HEK293T (cell line): ENCODE measurements around the gene LRRC4B.

Experiments used
- CTCF ChIA-PET: fragments of 350-600 bp; formaldehyde crosslinking; extraction: SDS; loops from one replicate; lab custom pipeline; 2021; ENCODE audit warnings: antibody characterized with exemption, inconsistent platforms; lab: Yijun Ruan, JAX
- POLR2A ChIA-PET: fragments of 350-600 bp; formaldehyde crosslinking; extraction: SDS; loops from one replicate; lab custom pipeline; 2020; ENCODE audit warnings: antibody characterized with exemption, inconsistent platforms; lab: Yijun Ruan, JAX
- DNase-seq: peaks from one replicate; pipeline ENCODE4 v3.0.0; 2012; ENCODE audit warnings: mixed read lengths; ENCODE audit errors: extremely low spot score
- ARNT ChIP-seq: fragments of 450-650 bp; IDR thresholded peaks from 2 replicates; pipeline ENCODE4 v1.6.1; 2017; ENCODE audit warnings: mild to moderate bottlenecking
- BHLHE40 ChIP-seq: fragments of 450-650 bp; IDR thresholded peaks from 2 replicates; pipeline ENCODE4 v1.6.1; 2016; ENCODE audit warnings: mild to moderate bottlenecking, moderate library complexity, borderline replicate concordance
- CTBP1 ChIP-seq: fragments of 450-650 bp; IDR thresholded peaks from 2 replicates; pipeline ENCODE4 v1.6.1; 2016; ENCODE audit warnings: borderline replicate concordance
- ELF4 ChIP-seq: fragments of 450-650 bp; IDR thresholded peaks from 2 replicates; pipeline ENCODE4 v1.6.1; 2017; ENCODE audit warnings: antibody characterized with exemption
- FOXA1 ChIP-seq: fragments of 450-650 bp; IDR thresholded peaks from 2 replicates; pipeline ENCODE4 v1.6.1; 2016; ENCODE audit warnings: mild to moderate bottlenecking
- FOXK2 ChIP-seq: fragments of 450-650 bp; IDR thresholded peaks from 2 replicates; pipeline ENCODE4 v1.6.1; 2016; ENCODE audit warnings: mild to moderate bottlenecking
- FOXM1 ChIP-seq: fragments of 450-650 bp; IDR thresholded peaks from 2 replicates; pipeline ENCODE4 v1.6.1; 2017; ENCODE audit warnings: mild to moderate bottlenecking, borderline replicate concordance
- HDGF ChIP-seq: fragments of 450-650 bp; IDR thresholded peaks from 2 replicates; pipeline ENCODE4 v1.6.1; 2017; ENCODE audit warnings: antibody characterized with exemption, borderline replicate concordance
- L3MBTL2 ChIP-seq: fragments of 450-650 bp; conservative IDR thresholded peaks from 2 replicates; pipeline ENCODE4 v1.6.1; 2016; ENCODE audit warnings: mild to moderate bottlenecking
- LEF1 ChIP-seq: fragments of 450-650 bp; IDR thresholded peaks from 2 replicates; pipeline ENCODE4 v1.6.1; 2017; ENCODE audit warnings: mild to moderate bottlenecking, borderline replicate concordance
- NFRKB ChIP-seq: fragments of 450-650 bp; IDR thresholded peaks from 2 replicates; pipeline ENCODE4 v1.6.1; 2016; ENCODE audit warnings: mild to moderate bottlenecking, moderate library complexity
- SP1 ChIP-seq: fragments of 450-650 bp; IDR thresholded peaks from 2 replicates; pipeline ENCODE4 v1.6.1; 2017
- SUZ12 ChIP-seq: fragments of 450-650 bp; IDR thresholded peaks from 2 replicates; pipeline ENCODE4 v1.6.1; 2016; ENCODE audit warnings: mild to moderate bottlenecking
- TARDBP ChIP-seq: fragments of 450-650 bp; IDR thresholded peaks from 2 replicates; pipeline ENCODE4 v1.6.1; 2016
- ZNF384 ChIP-seq: fragments of 450-650 bp; IDR thresholded peaks from 2 replicates; pipeline ENCODE4 v1.6.1; 2016
- TF ChIP-seq, protein P1 (sequence below): fragments of 450-650 bp; IDR thresholded peaks from 2 replicates; pipeline ENCODE4 v1.6.1; 2016

LRRC4B gene

GRCh38 chr19:50559636-50560035, 8.6 kb downstream of the LRRC4B start:
- ChIA-PET CTCF (interaction anchor here (1.6 kb wide), 1 partner anchor 165 kb away, joined by 4 read pairs; no protein-coding TSS in a partner anchor), POLR2A (no interaction called here)
- no peak for DNase-seq
- TF ChIP-seq, protein P1, sequence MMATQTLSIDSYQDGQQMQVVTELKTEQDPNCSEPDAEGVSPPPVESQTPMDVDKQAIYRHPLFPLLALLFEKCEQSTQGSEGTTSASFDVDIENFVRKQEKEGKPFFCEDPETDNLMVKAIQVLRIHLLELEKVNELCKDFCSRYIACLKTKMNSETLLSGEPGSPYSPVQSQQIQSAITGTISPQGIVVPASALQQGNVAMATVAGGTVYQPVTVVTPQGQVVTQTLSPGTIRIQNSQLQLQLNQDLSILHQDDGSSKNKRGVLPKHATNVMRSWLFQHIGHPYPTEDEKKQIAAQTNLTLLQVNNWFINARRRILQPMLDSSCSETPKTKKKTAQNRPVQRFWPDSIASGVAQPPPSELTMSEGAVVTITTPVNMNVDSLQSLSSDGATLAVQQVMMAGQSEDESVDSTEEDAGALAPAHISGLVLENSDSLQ, result no peak
- TF ChIP-seq FOXM1, result no peak
- TF ChIP-seq CTBP1, result no peak
- TF ChIP-seq FOXA1, result no peak
- no peak for TF ChIP-seq ARNT
- TF ChIP-seq L3MBTL2, result no peak
- no peak for TF ChIP-seq SP1
- TF ChIP-seq SUZ12, result no peak
- TF ChIP-seq TARDBP, result no peak

- CTCF ChIA-PET, result interaction anchor here (4.5 kb wide), 1 partner anchor 21 kb away, joined by 27 read pairs; no protein-coding TSS in a partner anchor
- POLR2A ChIA-PET, result no interaction called here
- no peak for DNase-seq
- TF ChIP-seq SP1, result no peak
- TF ChIP-seq HDGF, result no peak
These were observed 9.8 kb downstream of the LRRC4B start for GRCh38 chr19:50558449-50558848.

- DNase-seq, result no peak
- ChIA-PET CTCF (interaction anchor here (4.5 kb wide), 1 partner anchor 21 kb away, joined by 27 read pairs; no protein-coding TSS in a partner anchor), POLR2A (no interaction called here)
- no peak for TF ChIP-seq FOXM1
- TF ChIP-seq NFRKB, result no peak
- TF ChIP-seq TARDBP, result no peak
- no peak for TF ChIP-seq SUZ12
- TF ChIP-seq LEF1, result no peak
- TF ChIP-seq L3MBTL2, result no peak
- no peak for TF ChIP-seq FOXK2
- no peak for TF ChIP-seq FOXA1
- TF ChIP-seq BHLHE40, result no peak
- no peak for TF ChIP-seq ARNT
- TF ChIP-seq HDGF, result no peak
These were observed 10.2 kb downstream of the LRRC4B start for GRCh38 chr19:50558039-50558438.

DNA sequence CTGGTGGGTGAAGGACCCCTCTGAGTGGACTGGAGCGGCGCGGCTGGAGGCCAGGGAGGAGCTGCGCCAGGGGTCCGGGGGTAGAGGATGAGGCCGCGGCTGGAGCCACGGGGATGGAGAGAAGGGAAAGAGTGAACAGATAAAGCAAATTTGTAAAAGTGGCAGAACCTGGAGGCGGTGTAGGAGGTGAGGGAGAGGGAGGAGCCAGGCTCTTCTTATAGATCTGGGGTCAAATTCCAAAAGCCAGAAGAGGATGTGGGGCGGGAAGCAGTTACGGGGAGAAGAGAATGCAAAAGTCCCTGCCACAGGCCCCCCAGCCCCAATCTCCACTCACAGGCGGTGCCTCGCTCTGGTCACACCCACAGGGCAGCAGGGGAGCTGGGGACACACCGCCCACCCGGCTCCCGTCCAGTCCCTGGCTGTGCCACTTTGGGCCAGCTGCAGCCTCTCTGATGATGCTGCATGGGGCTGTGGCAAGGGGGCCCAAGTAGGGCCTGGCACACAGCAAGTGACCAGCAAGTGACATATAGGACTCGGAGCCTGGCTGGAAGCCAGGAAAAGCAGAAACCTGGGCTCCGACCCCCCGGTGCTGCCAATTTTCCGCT, 11.1 kb downstream of the LRRC4B start:
- ChIA-PET POLR2A (interaction anchor here (0.7 to 1.4 kb wide), 4 partner anchors 17 to 200 kb away, joined by 3 to 4 read pairs (median 3); partner anchors contain the start of gene JOSD2), CTCF (interaction anchor here (0.5 to 4.5 kb wide), 14 partner anchors 7 to 364 kb away, joined by 3 to 27 read pairs (median 4); partner anchors contain the start of gene POLD1)
- no peak for TF ChIP-seq ARNT
- TF ChIP-seq TARDBP, result no peak
- TF ChIP-seq LEF1, result no peak
- TF ChIP-seq NFRKB, result no peak
- TF ChIP-seq CTBP1, result no peak
- no peak for TF ChIP-seq FOXK2
- TF ChIP-seq HDGF, result no peak
- no peak for TF ChIP-seq L3MBTL2
- TF ChIP-seq ELF4, result no peak
- no peak for TF ChIP-seq SP1
- TF ChIP-seq, protein P1, result no peak
- TF ChIP-seq FOXA1, result no peak
- no peak for TF ChIP-seq SUZ12
- no peak for TF ChIP-seq FOXM1
- no peak for TF ChIP-seq BHLHE40
- no peak for TF ChIP-seq ZNF384
- DNase-seq, result no peak

GRCh38 chr19:50556282-50557008, 11.8 kb downstream of the LRRC4B start:
- TF ChIP-seq FOXK2 (no peak), TARDBP (no peak), NFRKB (no peak), ARNT (no peak), SP1 (no peak), ZNF384 (no peak), SUZ12 (no peak), ELF4 (no peak), LEF1 (no peak), L3MBTL2 (no peak), FOXA1 (no peak), FOXM1 (no peak), BHLHE40 (no peak)
- TF ChIP-seq, protein P1, result no peak
- peak; percentile 92 for DNase-seq
- POLR2A ChIA-PET, result interaction anchor here (0.6 to 1.4 kb wide), 5 partner anchors 9 to 199 kb away, joined by 3 to 4 read pairs (median 3); partner anchors contain the start of gene JOSD2
- CTCF ChIA-PET, result interaction anchor here (0.6 to 4.5 kb wide), 21 partner anchors 8 to 242 kb away, joined by 3 to 27 read pairs (median 4); partner anchors contain the start of gene POLD1
